Panc1 (cell line): ENCODE results near the gene ABCC4. TPM values are rescaled to one million over a fixed set of nuclear protein-coding genes. Genes with fewer than 3 reads are reported as not detected.

ENCODE experiments used
- ATAC-seq: fragments of 200-7000 bp; cut with Tn5 transposase; 2 replicates; pipeline ENCODE4 v1.9.1; 2020; ENCODE audit warnings: mild to moderate bottlenecking, moderate library complexity
- BruUV-seq: library from RNA; stranded (reverse); fragments of 400-500 nt; replicated peaks from 2 replicates; lab custom pipeline; 2021; lab: Mats Ljungman, UMichigan
- CTCF ChIA-PET: fragments of 300-600 bp; sonication (Branson Sonifier 250); formaldehyde crosslinking; loops from one replicate; lab custom pipeline; 2022; ENCODE audit warnings: antibody characterized with exemption; lab: Charles Lee
- POLR2A ChIA-PET: fragments of 300-600 bp; sonication (Branson Sonifier 250); formaldehyde crosslinking; loops from one replicate; lab custom pipeline; 2022; ENCODE audit warnings: antibody characterized with exemption; lab: Charles Lee
- DNase-seq: peaks from one replicate; pipeline ENCODE4 v3.0.0-alpha.2; 2010; ENCODE audit warnings: low read depth, low spot score
- H3K27ac ChIP-seq: 2 replicates; pipeline ENCODE4 v1.5.1; 2011; ENCODE audit warnings: mild to moderate bottlenecking, low read length, inconsistent platforms
- H3K27me3 ChIP-seq: fragments of 200-500 bp; sonication (Bioruptor generic); 2 replicates; pipeline ENCODE4 v1.6.0; 2014; ENCODE audit warnings: low read length, inconsistent platforms; ENCODE audit not compliant: control insufficient read depth, insufficient read depth
- H3K36me3 ChIP-seq: fragments of 200-500 bp; sonication (Bioruptor generic); 2 replicates; pipeline ENCODE4 v1.5.1; 2014; ENCODE audit warnings: inconsistent platforms, mild to moderate bottlenecking, low read length, moderate library complexity; ENCODE audit not compliant: control insufficient read depth, insufficient read depth
- H3K4me1 ChIP-seq: 2 replicates; pipeline ENCODE4 v1.5.1; 2011; ENCODE audit warnings: inconsistent platforms, mild to moderate bottlenecking, low read length, moderate library complexity; ENCODE audit not compliant: control insufficient read depth, insufficient read depth
- H3K4me3 ChIP-seq, 2 experiments: 2 replicates each; pipeline ENCODE4 v1.5.1; 2011 to 2012; ENCODE audit warnings: low read depth in 2 of 2, low read length in 2 of 2, mild to moderate bottlenecking in 2 of 2, inconsistent platforms in 1 of 2, moderate library complexity in 1 of 2
- H3K9me3 ChIP-seq: fragments of 200-500 bp; sonication (Bioruptor generic); 2 replicates; pipeline ENCODE4 v1.5.1; 2014; ENCODE audit warnings: low read depth, mild to moderate bottlenecking, inconsistent platforms, low read length, moderate library complexity; ENCODE audit not compliant: control insufficient read depth, insufficient read depth
- POLR2AphosphoS5 ChIP-seq: IDR thresholded peaks from 2 replicates; pipeline ENCODE4 v1.6.1; 2012; ENCODE audit warnings: mild to moderate bottlenecking, low read depth, low read length, moderate library complexity
- REST ChIP-seq, 2 experiments: IDR thresholded peaks; 2 replicates each; pipeline ENCODE4 v1.6.1; 2011 to 2012; ENCODE audit warnings: low read depth in 2 of 2, control low read depth in 1 of 2, low read length in 1 of 2, mild to moderate bottlenecking in 1 of 2, moderate library complexity in 1 of 2; ENCODE audit not compliant: insufficient read depth in 1 of 2
- in situ Hi-C: cut with HindIII; loops from 2 replicates; pipeline ENCODE4 v1.10.0; 2016; ENCODE audit warnings: low sequenced_read_pairs, low pct_unique_long_range_greater_than_20kb
- intact Hi-C: fragments of 100-400 bp; cut with micrococcal nuclease; formaldehyde crosslinking; loops from one replicate; pipeline ENCODE4 v1.10.0; 2022; ENCODE audit not compliant: unreplicated experiment
- total RNA-seq: library from RNA; stranded (reverse); gene quantifications from one replicate; pipeline ENCODE4 v1.2.1, GENCODE V29; 2021; ENCODE audit not compliant: unreplicated experiment

ABCC4 gene
- total RNA-seq, 1 experiment from 2014 or later = 69.3 TPM

GRCh38 chr13:94972262-94972661, 329.0 kb downstream of the ABCC4 start:
- no TSS peak for BruUV-seq
- Histone ChIP-seq H3K4me3 (no peak overlapping the region), H3K27me3 (no peaks in the 10 kb centered on the region), H3K27ac (no peak overlapping the region), H3K4me1 (peaks cover 4% of the 10 kb centered on the region), H3K36me3 (no peaks in the 10 kb centered on the region), H3K9me3 (no peaks in the 10 kb centered on the region)
- intact Hi-C loops (no loop called here), in situ Hi-C loops (no loop called here)
- POLR2A ChIA-PET = interaction anchor here (0.6 to 0.8 kb wide), 2 partner anchors 191 to 217 kb away, joined by 3 read pairs; no protein-coding TSS in a partner anchor
- DNase-seq (no peak), ATAC-seq (no peak)
- no peak for TF ChIP-seq POLR2AphosphoS5
- no peak for TF ChIP-seq REST (IDR thresholded peaks at IDR 0.05; ENCODE audit: insufficient read depth in 1 of 2, low read depth in 2 of 2, low read length in 1 of 2)
- CTCF ChIA-PET = no interaction called here
